Stromal cell of bone marrow (primary cell): ENCODE results near the gene PHAX.
"Not testable (repeated sequence)": the region's sequence is repeated elsewhere in the genome, so short reads cannot be mapped to it uniquely, and the experiment has no call there.

Experiments
- DNase-seq: peaks from one replicate; pipeline ENCODE4 v3.0.0-alpha.2; 2012; ENCODE audit warnings: low read depth

Gene PHAX, protein sequence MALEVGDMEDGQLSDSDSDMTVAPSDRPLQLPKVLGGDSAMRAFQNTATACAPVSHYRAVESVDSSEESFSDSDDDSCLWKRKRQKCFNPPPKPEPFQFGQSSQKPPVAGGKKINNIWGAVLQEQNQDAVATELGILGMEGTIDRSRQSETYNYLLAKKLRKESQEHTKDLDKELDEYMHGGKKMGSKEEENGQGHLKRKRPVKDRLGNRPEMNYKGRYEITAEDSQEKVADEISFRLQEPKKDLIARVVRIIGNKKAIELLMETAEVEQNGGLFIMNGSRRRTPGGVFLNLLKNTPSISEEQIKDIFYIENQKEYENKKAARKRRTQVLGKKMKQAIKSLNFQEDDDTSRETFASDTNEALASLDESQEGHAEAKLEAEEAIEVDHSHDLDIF

DNA sequence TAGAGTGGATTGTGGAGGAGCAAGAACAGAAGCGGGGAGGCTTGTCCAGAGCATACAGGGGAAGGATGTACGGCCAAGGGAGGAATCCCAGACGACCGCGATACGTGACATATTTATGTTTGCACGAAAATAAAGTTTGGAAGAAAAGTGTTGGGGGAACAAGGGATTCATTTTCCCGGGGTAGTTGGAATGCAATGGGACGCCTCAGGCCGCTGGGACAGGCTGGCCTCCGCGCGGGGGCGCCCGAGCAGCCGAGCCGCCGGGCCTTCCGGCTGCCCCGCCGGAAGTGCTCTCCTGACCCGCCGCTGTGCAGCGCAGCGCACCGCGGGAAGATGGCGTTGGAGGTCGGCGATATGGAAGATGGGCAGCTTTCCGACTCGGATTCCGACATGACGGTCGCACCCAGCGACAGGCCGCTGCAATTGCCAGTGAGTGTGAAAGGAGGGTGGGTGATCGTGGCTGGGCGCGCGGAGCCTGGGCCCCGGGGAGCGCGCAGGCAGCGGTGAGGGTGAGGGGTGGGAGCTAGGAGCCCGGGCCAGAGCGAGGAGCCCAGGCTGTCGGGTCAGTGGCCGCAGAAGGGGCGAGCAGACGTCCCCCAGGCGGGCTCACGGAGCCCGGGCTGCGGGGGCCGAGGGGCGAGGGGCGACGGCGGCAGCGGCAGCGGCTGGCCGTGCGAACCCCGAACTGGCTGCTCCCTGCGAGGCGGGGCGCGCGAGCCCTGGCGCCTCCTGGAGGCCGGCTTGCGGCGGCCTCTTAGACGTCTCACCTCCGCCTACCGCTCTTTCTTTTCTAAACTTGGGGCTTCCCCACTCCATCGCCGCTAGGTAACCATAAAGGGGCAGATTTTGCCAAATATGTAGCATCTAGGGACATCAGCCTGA, at the start of gene PHAX:
TSS of gene PHAX (plus strand) at position 317 of the 881 bp plus-strand sequence. CDS start at position 333, 16 bp downstream.
- DNase-seq = peak; percentile 64

DNA sequence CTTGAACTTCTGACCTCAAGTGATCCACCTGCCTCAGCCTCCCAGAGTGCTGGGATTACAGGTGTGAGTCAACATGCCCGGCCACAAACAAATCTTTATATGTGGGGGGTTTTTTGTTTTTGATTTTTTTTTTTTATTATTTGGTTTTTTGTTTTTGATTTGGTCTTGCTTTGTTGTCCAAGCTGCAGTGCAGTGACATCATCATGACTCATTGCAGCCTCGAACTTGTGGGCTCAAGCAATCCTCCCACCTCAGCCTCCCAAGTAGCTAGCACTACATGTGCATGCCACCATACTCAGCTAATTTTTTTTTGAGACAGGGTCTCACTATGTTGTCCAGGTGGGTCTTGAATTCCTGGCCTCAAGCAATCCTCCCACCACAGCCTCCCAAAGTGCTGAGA, 48.1 kb upstream of the PHAX start:
- DNase-seq = no peak

DNA sequence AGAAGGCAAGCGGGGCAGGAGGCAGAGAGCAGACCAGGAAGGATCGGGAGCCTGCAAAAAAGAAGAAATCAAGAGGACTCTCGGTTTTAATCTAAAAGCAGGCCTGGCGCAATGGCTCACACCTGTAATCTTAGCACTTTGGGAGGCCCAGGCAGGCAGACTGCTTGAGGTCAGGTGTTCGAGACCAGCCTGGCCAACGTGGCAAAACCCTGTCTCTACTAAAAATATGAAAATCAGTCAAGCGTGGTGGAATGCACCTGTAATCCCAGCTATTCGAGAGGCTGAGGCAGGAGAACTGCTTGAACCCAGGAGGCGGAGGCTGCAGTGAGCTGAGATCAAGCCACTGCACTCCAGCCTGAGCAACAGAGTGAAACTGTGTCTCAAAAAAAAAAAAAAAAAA, 45.6 kb upstream of the PHAX start:
- not testable (repeated sequence) for DNase-seq

DNA sequence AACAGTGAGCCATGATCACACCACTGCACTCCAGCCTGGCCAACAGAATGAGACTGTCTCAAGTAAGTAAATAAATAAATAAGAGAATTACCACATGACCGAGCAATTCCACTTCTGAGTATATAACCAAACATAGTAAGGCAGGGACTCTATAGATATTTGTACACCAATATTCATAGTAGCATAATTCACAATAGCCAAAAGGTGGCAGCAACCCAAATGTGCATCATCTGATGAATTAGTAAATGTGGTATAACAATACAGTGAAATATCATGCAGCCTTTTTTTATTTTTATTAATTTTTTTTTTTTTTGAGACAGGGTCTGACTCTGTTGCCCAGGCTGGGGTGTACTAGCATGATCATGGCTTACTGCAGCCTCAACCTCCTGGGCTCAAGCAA, 38.8 kb upstream of the PHAX start:
- no peak for DNase-seq

DNA sequence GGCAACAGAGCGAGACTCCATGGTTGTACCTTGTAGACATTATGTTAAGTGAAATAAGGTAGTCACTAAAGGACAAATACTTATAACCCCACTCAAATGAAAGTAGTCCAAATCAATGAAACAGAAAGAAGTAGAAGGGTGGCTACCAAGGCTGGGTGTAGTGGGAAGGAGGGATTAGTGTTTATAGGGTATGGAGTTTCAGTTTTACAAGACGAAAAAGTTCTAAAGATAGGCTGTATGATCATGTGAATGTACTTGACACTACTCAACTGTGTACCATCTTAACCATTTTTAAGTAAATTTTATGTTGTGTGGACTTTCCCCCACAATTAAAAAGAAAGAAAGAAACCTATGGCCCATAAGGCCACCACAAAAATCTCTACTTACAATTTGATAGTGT, 37.9 kb upstream of the PHAX start:
- no peak for DNase-seq

DNA sequence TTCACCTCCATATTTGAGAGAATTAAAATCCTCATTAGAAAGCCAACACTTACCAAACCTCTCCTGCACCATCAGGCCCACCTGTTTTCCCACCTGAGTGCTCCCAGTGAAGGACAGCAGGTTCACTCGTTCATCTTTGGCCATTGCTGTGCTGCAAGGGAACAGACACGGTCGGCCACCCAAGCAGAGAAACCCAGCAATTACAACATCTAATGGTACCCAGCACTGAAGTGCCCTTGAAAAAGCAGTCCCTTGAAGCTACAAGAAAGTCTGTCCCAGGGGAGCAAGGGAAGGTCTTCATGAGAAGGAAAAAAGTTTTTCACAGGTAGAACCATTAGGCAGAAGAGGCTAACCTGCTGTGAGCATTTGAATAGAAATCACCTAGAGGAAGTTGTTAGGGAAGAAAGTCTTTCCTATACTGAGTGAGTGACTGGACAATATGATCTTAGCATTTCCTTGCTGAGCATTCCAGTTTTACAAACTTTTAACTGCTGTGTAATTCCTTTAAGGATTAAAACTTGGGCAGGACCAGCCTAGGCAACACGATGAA, 32.5 kb upstream of the PHAX start:
- DNase-seq = no peak

DNA sequence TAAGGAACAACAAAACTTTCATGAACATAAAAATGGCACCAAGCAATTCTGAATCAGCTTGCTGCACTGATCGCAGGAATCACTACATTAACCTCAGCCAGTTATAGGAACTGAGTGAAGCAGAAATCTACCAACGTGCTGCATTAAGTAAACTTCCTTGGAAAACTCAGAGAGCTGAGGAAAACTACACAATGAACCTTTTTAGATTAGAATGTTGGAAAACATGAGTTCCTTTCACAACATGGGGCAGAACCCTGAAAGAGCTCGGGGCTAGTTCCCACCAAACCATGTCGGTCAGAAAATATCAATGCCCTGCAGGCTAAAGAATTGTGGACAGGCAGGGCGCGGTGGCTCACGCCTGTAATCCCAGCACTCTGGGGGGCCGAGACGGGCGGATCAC, 25.1 kb upstream of the PHAX start:
- no peak for DNase-seq

DNA sequence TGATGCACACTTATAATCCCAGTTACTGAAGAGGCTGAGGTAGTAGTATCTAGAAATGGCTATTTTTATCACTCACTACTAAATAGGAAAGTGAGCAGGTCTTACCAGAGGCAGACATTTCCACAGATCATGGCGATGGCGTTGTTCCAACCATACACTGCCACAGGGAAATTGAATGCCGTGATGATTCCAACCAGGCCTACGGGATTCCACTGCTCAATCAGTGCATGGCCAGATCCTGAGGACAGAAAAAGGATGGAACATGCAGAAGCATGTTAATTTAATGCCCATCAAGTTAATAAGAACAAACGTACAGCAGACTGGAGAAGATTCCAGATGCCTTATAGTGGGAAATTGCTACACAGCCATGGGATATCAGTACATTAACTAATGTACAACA, 23.8 kb upstream of the PHAX start:
- DNase-seq = no peak

DNA sequence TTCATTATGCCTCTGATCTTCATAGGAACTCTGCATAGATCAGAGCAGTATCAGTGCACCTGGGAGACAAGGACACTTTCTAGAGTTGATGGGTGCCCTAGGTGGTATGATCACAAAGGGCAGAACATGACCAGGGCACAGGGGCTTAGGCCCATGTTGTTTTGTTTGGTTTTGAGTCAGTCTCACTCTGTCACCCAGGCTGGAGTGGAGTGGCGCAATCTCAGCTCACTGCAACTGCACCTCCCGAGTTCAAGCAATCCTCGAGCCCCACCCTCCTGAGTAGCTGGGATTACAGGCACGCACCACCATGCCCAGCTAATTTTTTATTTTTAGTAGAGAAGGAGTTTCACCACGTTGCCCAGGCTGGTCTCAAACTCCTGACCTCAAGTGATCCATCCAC, 23.3 kb upstream of the PHAX start:
- DNase-seq = no peak

DNA sequence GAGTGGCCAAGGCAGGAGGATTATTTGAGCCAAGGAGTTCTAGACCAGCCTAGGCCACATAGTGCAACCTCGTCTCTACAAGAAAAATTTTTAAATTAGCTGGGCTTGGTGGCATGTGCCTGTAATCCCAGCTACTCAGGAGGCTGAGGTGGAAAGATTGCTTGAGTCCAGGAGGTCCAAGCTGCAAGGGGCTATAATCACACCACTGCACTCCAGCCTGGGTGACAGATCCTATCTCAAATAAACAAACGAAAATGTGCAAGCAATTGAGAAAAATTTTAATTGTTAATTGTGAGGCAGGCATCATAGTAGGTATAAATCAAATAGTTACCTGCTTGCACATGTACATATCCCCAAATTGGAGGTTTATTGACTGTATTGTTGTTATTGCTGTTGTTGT, 21.0 kb upstream of the PHAX start:
- no peak for DNase-seq

DNA sequence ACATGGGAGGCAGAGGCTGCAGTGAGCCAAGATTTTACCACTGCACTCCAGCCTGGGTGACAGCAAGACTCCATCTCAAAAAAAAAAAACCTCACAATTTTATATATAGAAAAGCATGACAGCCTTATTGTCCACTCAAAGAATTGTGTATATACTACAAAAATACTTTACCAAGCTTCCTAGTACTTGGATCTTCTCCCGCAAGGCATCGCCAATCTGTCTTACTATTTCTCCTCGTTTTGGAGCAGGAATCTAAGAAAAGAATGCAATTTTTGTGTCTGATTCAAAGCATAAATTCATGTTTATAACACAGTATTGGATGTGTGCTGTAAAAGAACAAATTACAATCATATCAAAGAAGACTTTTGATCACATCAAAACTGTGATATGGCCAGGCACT, 17.0 kb upstream of the PHAX start:
- no peak for DNase-seq

DNA sequence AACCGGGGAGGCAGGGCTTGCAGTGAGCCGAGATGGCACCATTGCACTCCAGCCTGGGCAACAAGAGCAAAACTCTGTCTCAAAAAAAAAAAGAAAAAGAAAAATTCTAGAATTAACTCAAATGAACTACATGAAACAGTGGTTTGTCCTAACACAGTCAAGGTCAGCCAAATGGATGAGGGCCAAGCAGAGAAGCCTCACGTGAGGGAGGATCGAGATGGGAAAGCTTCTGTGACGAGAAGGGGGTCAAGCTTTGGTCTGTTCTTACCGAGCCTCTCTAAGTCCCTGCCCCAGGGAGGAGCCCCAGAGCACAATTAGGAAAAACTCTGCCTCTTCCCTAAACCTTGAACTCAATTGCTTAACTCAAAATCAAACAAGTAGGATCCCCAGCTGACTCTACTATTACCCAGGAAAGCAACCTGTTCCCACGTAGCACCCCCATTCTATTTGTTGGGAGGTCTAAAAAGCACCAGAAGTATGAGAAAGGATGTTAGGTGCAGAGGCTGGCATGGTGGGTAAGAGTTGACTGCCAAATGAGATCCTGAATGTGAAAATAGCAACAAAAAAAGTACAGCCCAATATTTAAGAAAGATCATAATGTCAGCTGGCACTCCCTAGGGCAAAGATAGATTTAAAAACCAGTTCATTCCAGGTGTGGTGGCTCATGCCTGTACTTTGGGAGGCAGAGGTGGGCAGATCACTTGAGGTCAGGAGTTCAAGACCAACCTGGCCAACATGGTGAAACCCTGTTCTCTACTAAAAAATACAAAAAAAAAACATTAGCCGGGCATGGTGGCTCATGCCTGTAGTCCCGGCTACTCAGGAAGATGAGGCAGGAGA, 13.0 kb upstream of the PHAX start:
- DNase-seq = no peak

DNA sequence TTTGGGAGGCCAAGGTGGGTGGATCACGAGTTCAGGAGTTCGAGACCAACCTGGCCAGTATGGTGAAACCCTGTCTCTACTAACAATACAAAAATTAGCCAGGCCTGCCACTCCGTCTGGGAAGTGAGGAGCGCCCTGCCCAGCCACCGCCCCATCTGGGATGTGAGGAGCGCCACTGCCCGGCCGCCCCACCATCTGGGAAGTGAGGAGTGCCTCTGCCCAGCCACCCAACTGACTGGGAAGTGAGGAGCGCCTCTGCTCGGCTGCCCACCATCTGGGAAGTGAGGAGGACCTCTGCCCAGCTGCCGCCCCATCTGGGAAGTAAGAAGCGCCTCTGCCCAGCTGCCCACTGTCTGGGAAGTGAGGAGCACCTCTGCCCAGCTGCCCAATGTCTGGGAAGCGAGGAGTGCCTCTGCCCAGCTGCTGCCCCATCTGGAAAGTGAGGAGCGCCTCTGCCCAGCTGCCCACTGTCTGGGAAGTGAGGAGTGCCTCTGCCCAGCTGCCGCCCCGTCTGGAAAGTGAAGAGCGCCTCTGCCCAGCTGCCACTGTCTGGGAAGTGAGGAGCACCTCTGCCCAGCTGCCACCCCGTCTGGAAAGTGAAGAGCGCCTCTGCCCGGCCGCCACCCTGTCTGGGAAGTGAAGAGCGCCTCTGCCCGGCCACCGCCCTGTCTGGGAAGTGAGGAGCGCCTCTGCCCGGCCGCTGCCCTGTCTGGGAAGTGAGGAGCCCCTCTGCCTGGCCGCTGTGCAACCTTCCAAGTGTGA, 11.0 kb upstream of the PHAX start:
- no peak for DNase-seq

DNA sequence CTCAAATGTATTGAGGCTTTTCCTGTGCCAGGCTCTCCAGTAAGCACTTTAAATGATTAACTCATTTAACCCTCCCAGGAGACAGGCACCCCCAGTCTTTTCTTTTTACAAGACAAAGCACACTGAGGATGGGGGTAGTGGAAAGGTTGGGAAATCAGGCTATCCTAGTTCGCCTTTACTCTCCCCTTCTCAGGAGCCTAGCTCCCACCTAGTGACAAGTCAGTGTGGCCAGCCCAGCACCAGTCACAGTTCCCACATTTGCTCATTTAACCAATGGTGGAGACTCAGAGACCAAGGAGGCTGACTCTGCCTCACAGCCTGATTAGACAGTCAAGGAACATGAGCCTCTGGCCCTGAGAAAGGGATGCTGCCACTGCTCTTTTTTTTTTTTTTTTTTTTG, 9.2 kb upstream of the PHAX start:
- DNase-seq = no peak

DNA sequence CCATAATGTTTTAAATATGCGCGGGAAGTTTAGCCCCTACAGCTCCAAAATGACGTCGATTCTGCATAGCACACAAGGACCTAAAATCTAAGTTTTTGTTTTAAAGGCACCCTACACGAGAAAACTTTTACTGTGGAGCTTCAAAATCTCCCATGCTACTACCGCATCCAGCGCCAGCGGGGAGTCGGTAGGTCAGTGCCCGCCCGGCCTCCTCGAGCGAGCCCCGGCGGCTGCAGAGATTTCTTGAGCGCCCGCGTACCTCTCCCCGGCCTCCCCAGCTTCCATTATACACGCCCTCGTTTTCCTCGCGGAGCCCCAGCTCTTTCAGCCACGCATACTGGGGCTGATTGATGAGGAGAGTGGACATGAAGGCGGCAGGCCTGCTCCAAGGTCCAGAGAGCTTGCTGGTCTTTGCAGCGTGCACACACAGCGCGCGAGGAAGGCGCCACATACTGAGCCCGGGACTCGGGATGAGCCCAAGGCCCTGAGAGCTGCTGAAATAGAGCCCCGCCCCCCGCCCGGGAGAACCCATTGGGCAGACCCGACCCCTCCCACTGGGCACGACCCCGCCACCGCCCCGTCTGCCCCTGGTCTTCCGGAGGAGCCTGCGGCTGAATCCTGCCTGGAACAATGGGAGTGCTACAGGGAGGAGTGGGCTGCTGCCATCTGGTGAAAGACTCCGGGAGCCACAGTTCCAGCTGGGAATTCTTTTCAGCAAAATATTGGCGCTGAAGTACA, 5.8 kb upstream of the PHAX start, which contains the start of gene ALDH7A1:
TSS of gene ALDH7A1 (minus strand) at position 472 of the 738 bp plus-strand sequence. CDS start at position 451, 21 bp downstream.
- peak; percentile 84 for DNase-seq

DNA sequence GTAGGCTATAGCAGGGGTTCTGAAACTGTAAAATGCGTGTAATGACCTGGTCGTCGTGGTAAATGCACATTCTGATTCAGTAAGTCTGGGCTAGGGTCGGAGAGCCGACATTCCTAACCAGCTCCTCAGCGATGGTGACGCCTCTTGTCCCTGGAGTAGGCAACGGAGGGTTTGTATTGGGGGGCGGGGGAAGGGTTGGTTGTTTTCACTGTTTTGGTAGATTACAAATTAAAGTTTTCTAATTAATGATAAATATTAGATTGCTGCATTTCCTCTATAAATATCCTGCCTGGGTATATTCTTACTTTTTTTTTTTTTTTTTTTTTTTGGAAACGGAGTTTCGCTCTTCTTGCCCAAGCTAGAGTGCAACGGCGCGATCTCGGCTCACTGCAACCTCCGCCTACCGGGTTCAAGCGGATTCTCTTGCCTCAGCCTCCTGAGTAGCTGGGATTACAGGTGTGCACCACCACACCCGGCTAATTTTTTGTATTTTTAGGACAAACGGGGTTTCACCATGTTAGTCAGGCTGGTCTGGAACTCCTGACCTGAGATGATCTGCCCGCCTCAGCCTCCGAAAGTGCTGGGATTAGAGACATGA, 5.2 kb upstream of the PHAX start:
- DNase-seq = no peak

DNA sequence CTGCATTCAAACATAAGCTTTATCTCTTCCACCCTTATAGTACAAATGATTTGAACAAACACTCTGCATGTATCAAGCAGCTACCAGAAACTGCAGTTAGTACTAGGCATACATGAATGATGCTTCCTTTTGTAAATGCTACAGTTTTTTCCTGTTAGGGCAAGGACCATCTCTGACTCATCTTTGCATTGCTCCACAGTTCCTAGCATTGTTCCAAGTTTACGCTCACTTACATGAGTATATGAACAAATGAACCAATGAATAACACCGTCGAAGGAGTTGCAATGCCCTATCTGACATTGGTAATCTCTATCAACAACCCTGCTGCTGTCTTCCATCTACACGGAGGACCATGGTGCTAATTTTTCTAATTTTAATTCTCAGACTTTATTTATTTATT, 3.6 kb upstream of the PHAX start:
- peak; percentile 45 for DNase-seq

DNA sequence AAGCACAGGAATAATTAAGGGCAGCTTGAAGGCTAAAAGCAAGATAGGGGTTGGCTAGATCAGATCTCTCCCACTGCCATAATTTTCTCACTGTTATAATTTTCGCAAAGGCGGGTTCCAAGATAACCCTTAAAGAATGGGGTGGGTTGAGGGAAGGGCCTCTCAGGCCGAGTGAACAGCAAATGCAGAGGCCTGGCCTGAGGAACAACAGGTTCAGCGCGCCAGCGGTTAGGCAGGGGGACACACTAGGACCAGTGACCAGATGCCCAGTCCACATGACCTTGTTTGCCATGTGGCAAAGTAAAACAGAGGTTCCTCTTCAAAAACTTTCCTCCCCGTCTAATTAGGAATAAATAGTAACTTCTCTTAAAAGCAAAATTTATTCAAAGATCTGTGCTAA, 1.2 kb upstream of the PHAX start:
- no peak for DNase-seq

DNA sequence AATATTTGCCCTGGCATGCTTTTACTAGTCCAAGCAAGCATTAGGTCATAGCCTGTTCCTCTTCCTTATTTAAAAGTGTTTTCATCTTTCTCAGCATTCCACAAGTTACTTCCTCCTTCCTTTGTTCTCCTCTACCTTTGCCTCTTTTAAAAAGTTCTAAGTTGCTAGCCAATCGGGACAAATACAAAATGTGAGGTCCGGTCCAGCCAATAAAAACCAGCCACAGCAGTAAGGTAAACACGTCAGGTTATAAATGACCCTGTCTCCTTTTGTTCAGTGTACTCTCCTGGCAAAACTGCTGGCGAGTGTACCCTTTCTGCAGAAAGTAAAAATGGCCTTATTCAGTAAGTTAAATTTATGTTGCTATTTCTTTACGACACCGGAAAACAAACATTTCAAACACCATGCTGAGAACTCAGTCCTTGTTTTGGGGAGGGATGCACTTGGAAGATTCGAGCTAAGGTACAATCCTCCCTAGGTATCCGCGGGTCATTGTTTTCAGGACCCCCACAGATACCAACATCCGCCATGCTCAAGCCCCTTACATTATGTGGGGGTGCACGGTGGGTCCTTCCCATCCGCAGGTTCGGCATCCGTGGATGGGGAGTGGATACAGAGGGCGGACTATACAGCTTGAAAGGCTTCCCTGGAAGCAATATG, 646 bp upstream of the PHAX start:
- DNase-seq = not testable (repeated sequence)
